22Rv1 (cell line): ENCODE results near the gene LRRC17.

Experiments used
- H3K27ac ChIP-seq: fragments of 450-650 bp; 2 replicates; pipeline ENCODE4 v1.5.1; 2017
- ZFX ChIP-seq: fragments of 450-650 bp; IDR thresholded peaks from 2 replicates; pipeline ENCODE4 v1.6.1; 2017; ENCODE audit warnings: antibody characterized with exemption, borderline replicate concordance
- TF ChIP-seq, protein P1 (sequence below): fragments of 450-650 bp; IDR thresholded peaks from 2 replicates; pipeline ENCODE4 v1.5.1; 2017; ENCODE audit warnings: mild to moderate bottlenecking

Gene LRRC17

DNA sequence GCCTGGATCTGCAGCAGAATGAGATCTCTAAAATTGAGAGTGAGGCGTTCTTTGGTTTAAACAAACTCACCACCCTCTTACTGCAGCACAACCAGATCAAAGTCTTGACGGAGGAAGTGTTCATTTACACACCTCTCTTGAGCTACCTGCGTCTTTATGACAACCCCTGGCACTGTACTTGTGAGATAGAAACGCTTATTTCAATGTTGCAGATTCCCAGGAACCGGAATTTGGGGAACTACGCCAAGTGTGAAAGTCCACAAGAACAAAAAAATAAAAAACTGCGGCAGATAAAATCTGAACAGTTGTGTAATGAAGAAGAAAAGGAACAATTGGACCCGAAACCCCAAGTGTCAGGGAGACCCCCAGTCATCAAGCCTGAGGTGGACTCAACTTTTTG is 21.4 kb downstream of the LRRC17 start:
- no peak overlapping the region for H3K27ac ChIP-seq
- TF ChIP-seq, protein P1, sequence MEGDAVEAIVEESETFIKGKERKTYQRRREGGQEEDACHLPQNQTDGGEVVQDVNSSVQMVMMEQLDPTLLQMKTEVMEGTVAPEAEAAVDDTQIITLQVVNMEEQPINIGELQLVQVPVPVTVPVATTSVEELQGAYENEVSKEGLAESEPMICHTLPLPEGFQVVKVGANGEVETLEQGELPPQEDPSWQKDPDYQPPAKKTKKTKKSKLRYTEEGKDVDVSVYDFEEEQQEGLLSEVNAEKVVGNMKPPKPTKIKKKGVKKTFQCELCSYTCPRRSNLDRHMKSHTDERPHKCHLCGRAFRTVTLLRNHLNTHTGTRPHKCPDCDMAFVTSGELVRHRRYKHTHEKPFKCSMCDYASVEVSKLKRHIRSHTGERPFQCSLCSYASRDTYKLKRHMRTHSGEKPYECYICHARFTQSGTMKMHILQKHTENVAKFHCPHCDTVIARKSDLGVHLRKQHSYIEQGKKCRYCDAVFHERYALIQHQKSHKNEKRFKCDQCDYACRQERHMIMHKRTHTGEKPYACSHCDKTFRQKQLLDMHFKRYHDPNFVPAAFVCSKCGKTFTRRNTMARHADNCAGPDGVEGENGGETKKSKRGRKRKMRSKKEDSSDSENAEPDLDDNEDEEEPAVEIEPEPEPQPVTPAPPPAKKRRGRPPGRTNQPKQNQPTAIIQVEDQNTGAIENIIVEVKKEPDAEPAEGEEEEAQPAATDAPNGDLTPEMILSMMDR = no peak
- TF ChIP-seq ZFX = no peak

DNA sequence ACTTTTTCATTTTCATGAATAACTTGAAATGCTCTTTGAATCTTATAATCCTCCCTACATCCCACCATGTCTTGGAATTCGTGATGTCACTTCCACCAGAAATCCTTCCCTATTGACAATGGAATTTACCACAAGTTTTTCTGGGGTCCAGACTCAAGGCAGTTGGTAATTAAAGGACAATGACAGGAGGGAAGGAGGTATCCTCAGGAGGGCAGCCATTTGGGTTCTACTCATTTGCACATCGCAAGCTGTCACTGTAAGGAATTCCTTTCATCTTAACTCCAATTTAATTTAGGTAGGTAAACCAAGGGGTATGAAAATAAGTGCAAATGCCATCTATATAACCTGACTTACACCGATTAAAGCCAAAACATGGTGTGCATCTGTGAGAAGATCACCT is 21.9 kb downstream of the LRRC17 start:
- TF ChIP-seq ZFX = no peak
- TF ChIP-seq, protein P1 = no peak
- H3K27ac ChIP-seq = no peak overlapping the region

DNA sequence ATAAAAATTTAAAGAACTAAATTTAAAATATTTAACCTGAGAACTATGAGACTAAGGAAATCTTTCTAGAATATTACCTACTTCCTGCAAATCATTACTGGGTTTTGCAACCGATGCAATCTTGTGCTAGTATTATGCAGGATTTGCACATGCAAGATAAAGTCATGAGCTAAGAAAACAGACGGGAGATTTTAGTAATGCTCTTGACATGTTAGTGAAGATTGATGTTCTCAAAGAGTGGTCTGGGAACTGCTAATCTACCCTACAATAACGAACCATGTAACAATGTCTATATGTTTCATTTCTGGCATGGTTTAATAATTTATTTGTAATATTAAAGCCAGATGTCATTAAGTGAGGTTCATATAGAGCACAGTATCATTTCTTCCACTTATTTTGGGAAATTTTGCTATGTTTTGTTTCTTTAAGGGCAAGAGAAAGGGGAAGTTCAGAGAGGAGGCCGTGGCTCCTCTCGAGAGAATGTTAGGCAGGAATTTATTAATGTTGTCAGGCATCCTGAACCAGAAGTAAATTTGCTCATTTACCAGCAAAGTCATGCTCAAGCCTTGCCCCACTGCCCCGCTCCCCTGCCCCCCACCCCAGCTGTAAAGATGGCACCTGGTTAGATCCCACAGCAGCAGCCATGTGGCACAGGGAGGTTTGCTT is 22.8 kb downstream of the LRRC17 start:
- no peak overlapping the region for H3K27ac ChIP-seq

DNA sequence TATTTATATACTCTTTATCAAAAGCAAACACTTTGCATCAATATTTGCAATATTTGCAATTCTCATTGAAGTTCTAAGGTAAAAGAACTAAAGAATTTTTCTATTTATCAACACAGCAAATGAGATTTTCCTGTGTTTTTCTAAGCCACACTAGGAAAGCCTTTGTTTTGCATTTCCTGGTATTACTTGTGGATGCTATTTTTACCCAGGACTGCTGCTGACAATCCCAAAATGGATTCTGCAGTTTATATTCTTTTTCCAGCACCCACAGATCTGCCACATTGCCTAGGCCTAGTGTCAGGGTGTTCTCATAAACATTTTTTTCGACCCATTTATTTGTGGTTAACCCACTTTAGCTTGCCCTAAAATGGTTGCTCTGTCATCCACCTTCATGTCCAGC is 25.9 kb downstream of the LRRC17 start:
- TF ChIP-seq, protein P1 = no peak
- no peak for TF ChIP-seq ZFX
- H3K27ac ChIP-seq = no peak overlapping the region

More for the DNA sequence above, 22.8 kb downstream of the LRRC17 start:
- no peak for TF ChIP-seq ZFX
- TF ChIP-seq, protein P1 = no peak

DNA sequence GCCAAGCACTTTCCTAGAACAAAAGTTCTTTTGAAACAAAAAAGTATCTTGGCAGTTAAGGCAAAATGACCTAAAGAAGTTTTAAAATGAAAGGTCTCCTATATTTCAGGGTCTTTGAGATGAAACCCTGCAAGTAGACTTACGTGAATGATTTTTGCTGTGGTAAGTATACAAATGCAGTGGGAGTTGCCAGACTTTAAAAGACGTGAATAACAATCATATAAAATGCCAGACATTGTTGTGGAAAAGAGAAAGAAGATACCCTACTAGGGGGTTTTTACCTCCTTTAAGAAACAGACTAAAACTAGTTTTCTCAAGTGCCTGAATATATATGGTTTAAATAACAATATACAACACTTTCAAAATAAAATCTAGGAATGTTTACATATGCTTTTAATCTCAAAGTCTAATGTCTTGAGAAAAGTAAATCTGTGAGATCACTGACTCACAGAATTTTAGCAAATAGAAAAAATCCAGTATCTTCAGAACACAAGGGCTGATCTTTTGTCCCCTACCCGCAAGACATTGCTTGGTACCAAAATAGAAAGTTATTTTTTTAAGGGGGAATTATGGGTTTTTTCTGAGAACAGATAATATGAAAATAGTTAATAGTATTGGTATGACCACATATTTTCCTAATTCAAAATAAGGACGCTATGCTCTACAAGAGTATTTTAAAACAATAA is 29.5 kb downstream of the LRRC17 start:
- no peak overlapping the region for H3K27ac ChIP-seq
- TF ChIP-seq, protein P1 = no peak

DNA sequence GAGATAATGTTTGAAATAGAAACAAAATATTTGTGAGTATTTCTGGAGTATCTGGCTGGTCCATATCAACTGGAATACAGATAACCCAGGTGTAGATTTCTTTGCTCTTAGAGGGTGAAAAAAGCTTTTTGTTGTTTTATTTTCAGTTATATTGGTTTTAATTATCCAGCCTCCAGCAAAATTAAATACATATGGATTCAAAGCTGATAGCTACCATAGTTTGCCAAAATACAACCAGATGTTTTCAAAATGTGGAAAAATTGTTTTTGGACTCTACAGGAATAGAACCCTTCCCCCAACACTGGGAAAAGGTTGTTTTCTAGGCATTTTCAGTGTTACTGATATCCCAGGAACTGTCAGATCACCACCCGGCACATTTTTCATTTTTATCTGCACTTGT is 30.1 kb downstream of the LRRC17 start:
- TF ChIP-seq, protein P1 = no peak
- no peak for TF ChIP-seq ZFX
- H3K27ac ChIP-seq = no peak overlapping the region

DNA sequence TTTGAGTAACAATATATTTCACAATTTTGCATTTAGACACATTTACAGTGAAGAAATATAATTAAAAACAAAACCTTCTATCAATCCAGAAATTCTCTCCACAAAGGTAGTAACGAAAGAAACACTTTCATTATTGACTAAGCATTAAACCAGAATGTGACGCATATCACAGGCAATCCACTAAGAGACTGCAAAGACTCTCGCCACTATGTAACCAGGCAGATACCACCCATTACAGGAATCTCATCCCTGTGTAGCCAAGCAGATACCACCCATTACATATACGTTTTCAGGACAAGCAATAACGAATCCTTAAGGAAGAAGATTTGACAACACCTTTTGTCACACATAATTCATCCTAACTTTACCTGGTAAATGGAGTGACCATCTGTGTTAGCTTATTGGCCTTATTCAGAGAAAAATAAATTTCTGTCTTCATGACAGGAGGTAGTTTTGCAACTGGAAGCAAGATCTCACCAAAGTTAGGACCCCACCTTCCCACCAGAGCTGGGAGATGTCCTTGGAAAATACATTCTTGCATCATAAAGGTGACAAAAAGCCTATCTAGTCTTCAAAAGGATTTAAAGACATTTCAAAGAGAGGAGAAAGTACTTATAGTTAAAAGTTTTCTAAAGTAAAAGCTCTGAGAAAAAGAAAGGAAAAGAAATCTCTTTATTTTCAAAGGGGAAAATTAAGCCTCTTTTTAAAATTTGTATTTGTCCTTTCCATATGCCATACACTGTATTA is 30.8 kb downstream of the LRRC17 start:
- TF ChIP-seq, protein P1 = no peak
- no peak for TF ChIP-seq ZFX
- no peak overlapping the region for H3K27ac ChIP-seq
